Measurements from ENCODE around the gene KRTAP9-9.
"Not testable (repeated sequence)": the region's sequence is repeated elsewhere in the genome, so short reads cannot be mapped to it uniquely, and the experiment has no call there.

Gene KRTAP9-9

DNA sequence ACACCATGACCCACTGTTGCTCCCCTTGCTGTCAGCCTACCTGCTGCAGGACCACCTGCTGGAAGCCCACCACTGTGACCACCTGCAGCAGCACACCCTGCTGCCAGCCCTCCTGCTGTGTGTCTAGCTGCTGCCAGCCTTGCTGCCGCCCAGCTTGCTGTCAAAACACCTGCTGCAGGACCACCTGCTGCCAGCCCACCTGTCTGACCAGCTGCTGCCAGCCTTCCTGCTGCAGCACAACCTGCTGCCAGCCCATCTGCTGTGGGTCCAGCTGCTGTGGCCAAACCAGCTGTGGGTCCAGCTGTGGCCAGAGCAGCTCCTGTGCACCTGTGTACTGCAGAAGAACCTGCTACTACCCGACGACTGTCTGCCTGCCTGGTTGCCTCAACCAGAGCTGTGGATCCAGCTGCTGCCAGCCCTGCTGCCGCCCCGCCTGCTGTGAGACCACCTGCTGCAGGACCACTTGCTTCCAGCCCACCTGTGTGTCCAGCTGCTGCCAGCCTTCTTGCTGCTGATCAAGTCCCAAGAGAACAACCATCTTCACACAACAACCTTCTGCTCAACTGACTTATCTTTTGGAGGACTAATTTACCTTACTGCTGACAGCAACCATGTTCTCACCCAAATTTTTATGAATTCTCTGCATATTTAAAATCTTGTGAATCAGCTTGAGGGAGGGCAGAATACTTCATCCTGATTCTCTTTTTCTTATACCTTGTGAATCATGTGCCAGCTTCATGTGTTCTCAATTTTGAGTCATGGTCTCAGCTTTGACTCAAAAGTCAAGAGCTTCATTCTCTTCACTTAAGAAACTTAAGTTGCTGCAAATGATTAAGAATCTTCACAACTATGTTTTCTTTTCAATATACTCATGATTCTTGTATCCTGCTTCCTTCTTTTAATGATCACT is at the start of gene KRTAP9-9:
TSS of gene KRTAP9-9 (plus strand) at position 4 of the 910 bp plus-strand sequence.
- not testable (repeated sequence) for DNase-seq

DNA sequence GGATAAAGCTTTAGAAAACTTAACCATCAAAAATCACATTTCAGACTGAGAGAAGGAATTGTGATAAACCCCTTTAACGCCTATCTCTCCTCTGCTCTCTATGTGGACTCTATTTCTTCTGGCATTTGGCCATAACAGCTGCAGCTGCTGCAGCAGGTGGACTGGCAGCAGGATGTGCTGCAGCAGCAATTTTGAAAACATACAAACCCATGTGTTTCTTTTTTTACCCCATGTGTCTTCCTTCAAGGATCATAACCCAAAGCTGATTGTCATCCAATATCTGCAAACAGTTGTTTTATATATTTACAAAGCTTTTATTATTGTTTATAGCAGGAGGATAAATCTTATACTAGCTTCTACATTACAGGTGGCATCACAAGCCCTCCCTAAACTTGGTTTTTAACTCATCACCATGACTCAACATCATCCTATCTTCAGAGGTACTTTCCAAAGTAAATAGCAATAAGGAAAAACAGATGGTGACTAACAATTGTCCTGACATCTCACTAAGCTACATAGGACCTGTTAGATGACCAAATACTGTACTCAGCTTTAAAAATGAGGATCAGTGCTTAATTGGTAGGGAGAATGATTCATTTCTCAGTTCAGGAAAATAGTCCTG is 43.2 kb upstream of the KRTAP9-9 start:
- no peak for DNase-seq

DNA sequence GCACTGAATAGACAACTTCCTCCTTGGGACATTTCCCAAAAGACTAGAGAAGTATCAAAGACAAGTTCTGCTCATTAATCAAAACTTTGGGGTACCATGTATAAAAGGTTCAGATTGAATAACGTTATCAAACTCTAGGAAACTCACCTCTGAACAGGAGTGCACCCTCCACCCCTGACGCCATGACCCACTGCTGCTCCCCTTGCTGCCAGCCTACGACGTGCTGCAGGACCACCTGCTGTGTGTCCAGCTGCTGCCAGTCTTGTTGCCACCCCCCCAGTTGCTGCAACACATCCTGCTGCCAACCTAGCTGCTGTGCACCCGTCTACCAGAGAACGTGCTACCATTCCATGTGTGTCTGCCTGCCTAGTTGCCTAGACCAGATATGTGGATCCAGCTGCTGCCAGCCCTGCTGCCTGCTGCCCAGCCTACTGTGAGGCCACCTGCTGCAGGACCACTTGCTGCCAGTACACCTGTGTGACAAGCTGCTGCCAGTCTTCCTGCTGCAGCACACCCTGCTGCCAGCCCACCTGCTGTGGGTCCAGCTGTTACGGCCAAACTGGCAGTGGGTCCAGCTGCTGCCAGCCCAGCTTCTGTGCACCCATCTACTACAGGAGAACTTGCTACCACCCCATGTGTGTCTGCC is 42.5 kb upstream of the KRTAP9-9 start:
- DNase-seq: no peak

DNA sequence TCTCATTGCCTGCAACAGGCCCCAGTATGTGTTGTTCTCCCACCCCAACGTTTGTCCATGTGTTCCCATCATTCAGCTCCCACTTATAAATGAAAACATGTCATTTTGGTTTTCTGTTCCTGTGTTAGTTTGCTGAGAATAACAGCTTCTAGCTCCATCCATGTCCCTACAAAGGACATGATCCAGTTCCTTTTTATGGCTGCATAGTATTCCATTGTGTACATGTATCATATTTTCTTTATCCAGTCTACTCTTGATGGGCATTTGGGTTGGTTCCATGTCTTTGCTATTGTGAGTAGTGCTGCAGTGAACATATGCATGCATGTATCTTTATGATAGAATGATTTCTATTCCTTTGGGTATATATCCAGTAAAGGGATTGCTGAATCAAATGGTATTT is 39.5 kb upstream of the KRTAP9-9 start:
- DNase-seq: no peak

DNA sequence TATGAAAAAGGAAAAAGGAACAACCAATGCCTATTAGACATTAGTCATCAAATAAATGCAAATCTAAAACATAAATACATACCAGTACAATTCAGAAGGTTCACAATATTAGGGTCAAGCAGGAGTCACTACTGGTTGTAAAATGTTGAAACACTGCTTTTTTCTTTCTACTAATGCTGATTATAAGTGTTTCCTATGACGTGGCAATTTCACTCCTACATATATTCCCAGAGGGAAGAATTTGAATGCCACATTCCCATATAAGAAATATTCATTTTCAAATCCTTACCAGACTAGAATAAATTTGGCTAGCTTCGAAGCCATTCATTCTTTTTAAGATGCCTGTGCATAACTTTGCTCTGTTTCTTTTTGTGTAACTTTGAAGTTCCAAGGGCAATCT is 31.4 kb upstream of the KRTAP9-9 start:
- no peak for DNase-seq

DNA sequence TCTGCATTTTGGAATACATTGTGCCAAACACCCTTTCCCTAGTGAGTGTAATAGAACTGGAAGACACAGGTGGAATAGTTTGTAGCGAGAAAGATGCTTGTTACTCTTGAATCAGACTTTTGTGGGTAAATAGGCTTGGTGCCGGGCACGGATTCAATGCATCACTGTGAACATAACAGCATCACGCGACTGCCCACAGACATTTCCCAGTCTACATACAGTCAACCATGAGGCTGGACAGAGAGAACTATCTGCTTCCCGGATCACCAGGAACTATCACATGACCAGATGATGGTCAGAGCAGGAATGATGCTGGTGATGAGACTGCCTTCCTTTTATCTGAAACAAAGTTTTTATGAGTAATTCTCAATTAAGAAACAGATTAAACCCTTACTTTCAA is 29.1 kb upstream of the KRTAP9-9 start:
- no peak for DNase-seq

DNA sequence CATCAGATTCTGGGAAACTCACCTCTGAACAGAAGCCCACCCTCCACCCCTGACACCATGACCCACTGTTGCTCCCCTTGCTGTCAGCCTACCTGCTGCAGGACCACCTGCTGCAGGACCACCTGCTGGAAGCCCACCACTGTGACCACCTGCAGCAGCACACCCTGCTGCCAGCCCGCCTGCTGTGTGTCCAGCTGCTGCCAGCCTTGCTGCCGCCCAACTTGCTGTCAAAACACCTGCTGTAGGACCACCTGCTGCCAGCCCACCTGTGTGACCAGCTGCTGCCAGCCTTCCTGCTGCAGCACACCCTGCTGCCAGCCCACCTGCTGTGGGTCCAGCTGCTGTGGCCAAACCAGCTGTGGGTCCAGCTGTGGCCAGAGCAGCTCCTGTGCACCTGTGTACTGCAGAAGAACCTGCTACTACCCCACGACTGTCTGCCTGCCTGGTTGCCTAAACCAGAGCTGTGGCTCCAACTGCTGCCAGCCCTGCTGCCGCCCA is 28.5 kb upstream of the KRTAP9-9 start, which contains the start of gene KRTAP9-2:
TSS of gene KRTAP9-2 (plus strand) at position 51 of the 498 bp plus-strand sequence. CDS start at position 58, 7 bp downstream.
- DNase-seq: not testable (repeated sequence)

DNA sequence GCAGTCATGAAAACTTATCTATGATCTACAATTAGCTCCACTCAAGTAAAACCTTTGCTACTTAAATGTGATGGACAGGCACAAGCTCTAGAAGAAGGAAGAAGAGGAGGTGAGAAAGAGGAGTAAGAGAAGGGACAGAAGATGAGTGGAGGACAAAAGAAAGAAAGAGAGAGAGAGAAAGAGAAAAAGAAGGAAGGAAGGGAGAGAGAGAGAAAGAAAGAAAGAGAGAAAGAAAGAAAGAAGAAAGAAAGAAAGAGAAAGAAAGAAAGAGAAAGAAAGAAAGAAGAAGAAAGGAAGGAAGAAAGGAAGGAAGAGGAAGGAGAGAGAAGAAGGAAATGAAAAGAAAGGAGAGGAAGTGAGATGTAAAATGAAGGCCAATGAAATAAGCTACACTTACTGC is 25.1 kb upstream of the KRTAP9-9 start:
- no peak for DNase-seq

DNA sequence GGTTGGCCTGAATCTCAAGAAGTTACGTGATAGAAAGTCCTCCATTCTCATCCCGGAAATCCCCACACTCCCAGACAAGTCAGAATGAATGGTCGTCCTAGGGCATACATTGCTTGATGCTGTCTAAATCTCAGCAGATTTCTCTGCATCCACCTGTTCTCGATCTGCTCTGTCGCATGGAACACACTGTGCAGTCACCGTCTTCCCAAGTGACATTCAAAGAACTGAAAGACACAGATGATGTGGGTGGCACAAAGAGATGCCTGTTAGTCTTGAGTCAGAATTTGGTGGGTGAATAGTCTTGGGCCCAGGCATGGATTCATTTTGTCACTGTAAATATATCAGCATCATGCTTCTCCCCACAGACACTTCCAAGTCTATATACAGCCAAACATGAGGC is 23.5 kb upstream of the KRTAP9-9 start:
- DNase-seq: no peak

DNA sequence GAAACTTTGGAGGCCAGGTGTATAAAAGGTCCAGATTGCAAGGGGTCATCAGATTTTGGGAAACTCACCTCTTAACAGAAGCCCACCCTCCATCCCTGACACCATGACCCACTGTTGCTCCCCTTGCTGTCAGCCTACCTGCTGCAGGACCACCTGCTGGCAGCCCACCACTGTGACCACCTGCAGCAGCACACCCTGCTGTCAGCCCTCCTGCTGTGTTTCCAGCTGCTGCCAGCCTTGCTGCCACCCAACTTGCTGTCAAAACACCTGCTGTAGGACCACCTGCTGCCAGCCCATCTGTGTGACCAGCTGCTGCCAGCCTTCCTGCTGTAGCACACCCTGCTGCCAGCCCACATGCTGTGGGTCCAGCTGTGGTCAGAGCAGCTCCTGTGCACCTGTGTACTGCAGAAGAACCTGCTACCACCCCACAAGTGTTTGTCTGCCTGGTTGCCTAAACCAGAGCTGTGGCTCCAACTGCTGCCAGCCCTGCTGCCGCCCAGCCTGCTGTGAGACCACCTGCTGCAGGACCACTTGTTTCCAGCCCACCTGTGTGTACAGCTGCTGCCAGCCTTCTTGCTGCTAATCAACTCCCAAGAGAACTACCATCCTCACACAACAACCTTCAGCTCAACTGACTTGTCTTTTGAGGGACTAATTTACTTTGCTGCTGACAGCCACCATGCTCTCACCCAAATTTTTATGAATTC is 22.6 kb upstream of the KRTAP9-9 start, which contains the start of gene KRTAP9-3:
TSS of gene KRTAP9-3 (plus strand) at position 51 of the 707 bp plus-strand sequence. CDS start at position 104, 53 bp downstream.
- DNase-seq: not testable (repeated sequence)

DNA sequence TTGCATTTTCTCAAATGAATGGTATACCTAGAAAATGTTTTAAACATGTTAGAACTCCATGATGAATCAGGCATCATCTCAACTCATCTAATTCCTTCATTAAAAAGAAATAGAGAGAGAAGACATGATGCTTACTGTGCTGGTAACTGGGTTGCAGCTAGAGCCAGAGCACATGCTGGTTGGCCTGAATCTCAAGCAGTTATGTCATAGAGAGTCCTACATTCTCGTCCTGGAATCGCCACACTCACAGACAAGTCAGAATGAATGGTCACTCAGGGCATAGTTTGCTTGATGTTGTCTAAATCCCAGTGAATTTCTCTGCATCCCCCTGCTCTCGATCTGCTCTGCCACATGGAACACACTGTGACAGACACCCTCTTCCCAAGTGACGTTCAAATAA is 18.1 kb upstream of the KRTAP9-9 start:
- DNase-seq: not testable (repeated sequence)

DNA sequence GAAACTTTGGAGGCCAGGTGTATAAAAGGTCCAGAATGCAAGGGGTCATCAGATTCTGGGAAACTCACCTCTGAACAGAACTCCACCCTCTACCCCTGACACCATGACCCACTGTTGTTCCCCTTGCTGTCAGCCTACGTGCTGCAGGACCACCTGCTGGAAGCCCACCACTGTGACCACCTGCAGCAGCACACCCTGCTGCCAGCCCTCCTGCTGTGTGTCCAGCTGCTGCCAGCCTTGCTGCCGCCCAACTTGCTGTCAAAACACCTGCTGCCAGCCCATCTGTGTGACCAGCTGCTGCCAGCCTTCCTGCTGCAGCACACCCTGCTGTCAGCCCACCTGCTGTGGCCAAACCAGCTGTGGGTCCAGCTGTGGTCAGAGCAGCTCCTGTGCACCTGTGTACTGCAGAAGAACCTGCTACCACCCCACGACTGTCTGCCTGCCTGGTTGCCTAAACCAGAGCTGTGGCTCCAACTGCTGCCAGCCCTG is 17.2 kb upstream of the KRTAP9-9 start, which contains the start of gene KRTAP9-8:
TSS of gene KRTAP9-8 (plus strand) at position 51 of the 489 bp plus-strand sequence. CDS start at position 104, 53 bp downstream.
- not testable (repeated sequence) for DNase-seq

DNA sequence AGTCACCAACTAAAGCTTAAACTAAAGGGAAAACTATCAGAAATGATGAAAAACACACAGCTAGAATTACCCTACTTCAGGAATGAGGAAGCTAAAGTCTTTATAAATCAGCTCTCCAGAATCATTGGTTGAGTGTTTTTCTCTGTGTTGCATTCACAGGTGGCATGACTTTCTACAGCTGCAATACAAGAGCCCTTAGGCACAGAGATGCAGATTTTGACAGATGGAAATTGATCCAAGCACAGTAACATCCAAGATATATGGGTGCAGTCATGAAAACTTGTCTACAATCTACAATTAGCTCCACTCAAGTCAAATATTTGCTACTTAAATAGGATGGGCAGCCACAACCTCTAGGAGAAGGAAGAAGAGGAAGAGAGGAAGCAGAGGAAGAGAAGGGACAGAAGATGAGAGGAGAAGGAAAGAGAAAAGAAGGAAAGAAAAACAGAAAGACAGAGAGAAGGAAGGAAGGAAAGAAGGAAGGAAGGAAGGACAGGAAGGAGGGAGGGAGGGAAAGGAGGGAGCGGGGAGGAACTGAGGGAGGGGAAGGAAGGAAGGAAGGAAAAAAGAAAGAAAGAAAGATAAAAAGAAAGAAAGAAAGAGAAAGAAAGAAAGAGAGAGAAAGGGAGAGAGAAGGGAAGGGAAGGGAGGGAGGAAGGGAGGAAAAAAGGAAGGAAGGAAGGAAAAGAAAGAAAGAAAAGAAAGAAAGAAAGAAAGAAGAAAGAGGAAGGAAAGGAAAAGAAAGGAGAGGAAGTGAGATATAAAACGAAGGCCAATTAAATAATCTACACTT is 8.0 kb upstream of the KRTAP9-9 start:
- DNase-seq: not testable (repeated sequence)

DNA sequence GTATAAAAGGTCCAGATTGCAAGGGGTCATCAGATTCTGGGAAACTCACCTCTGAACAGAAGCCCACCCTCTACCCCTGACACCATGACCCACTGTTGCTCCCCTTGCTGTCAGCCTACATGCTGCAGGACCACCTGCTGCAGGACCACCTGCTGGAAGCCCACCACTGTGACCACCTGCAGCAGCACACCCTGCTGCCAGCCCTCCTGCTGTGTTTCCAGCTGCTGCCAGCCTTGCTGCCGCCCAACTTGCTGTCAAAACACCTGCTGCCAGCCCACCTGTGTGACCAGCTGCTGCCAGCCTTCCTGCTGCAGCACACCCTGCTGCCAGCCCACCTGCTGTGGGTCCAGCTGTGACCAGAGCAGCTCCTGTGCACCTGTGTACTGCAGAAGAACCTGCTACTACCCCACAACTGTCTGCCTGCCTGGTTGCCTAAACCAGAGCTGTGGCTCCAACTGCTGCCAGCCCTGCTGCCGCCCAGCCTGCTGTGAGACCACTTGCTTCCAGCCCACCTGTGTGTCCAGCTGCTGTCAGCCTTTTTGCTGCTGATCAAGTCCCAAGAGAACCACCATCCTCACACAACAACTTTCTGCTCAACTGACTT is 5.4 kb upstream of the KRTAP9-9 start, which contains the start of gene KRTAP9-4:
TSS of gene KRTAP9-4 (plus strand) at position 51 of the 604 bp plus-strand sequence. CDS start at position 85, 34 bp downstream.
- not testable (repeated sequence) for DNase-seq

DNA sequence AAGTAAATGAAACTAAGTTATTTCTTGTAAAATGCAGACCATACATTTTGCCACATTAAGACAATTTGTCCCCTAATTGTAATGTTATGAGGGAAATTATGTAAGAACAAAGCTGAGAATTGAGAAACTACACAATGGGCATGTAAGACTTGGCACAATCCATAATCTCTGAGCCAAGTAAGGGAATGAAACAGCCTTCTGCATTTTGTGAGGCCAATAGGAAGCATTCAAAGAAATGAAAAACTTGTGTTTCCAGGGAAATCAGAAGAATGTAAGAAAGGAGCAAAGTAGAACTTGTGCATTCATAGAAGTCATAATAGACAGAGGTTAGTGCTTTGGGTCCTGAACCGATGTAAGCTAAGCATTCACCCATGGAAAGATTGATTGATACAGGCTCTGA is 3.9 kb upstream of the KRTAP9-9 start:
- no peak for DNase-seq

DNA sequence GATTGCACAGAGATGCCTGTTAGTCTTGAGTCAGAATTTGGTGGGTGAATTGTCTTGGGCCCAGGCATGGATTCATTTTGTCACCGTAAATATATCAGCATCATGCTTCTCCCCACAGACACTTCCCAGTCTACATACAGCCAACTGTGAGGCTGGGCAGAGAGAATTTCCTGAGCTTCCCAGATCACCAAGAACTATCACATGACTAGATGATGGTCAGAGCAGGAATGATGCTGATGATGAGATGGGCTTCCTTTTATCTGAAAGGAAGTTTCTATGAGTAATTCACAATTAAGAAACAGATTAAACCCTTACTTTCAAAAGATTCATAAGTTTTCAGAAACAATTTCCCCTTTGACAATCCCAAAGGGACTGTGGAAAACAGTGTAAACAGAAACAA is 323 bp upstream of the KRTAP9-9 start:
- no peak for DNase-seq

DNA sequence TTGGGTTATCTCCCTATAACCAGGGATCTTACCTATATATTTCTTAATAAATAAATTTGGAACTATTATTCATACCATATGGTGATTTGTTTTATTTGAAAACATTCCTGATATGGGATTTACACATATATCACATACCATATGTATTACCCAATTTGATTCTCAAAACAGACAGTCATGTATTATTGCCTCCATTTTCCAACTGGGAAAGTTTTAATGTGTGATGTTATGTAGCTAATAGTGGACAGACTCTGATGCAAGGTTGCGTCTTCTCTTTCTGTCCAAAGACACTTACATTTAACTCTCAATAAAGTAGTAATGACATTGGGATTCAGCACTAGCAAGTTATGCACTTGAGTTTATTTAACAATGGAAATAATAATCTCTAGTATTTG is 1.1 kb downstream of the KRTAP9-9 start:
- DNase-seq: no peak

DNA sequence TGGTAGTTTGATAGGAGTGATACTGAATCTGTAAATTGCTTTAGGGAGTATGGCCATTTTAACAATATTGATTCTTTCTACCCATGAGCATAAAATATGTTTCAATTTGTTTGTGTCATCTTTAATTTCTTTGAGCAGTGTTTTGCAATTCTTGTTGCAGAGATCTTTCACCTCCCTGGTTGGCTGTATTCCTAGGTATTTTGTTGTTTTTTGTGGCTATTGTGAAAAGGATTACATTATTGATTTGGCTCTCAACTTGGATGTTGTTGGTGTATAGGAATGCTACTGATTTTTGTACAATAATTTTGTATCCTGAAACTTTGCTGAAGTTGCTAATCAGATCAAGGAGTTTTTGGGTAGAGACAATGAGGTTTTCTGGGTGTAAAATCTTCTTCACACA is 3.2 kb downstream of the KRTAP9-9 start:
- DNase-seq: no peak

DNA sequence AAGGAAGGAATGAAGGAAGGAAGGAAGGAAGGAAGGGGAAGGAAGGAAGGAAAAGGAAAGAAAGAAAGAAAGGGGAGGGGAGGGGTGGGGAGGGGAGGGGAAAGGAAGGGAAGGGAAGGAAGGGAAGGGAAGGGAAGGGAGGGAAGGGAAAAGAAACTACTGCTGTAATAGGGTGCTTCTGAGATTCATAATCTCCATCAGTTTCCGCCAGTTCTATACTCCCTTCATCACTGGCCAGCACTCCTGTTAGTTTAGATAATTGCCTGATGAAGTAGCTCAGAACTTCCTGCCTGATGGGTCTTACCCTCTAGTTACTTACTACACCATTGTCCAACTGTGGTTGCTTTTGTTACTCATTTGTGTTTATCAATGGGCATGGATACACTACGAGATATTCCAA is 8.0 kb downstream of the KRTAP9-9 start:
- DNase-seq: no peak

DNA sequence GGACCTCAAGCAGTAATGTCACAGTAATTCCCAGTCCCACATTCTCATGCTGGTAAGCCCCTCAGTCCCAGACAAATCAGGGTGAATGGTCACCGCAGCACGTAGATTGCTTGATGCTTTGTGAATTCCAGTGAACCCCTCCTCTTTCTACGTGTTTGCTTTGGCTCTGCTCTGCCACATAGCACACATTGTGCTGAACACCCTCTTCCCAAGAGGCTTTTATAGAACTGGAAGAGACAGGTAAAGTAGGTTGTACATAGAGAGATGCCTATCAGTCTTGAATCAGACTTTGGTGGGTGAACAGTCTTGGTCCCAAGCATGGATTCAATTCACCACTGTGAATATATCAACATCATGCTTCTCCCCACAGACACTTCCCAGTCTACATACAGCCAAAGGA is 9.4 kb downstream of the KRTAP9-9 start:
- no peak for DNase-seq

DNA sequence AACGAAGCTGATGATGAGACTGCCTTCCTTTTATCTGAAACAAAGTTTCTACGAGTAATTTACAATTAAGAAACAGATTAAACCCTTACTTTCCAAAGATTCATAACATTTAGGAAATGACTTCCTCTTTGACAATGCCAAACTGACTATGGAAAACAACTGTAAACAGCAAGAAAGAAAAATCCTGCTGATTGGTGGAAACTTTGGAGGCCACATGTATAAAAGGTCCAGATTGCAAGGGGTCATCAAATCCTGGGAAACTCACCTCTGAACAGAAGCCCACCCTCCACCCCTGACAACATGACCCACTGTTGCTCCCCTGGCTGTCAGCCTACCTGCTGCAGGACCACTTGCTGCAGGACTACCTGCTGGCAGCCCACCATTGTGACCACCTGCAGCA is 9.9 kb downstream of the KRTAP9-9 start, which contains the start of gene KRTAP9-6:
TSS of gene KRTAP9-6 (plus strand) at position 301 of the 400 bp plus-strand sequence. CDS start at position 301, 0 bp downstream.
- DNase-seq: no peak
